HepG2 (cell line): ENCODE measurements around the gene NACC2. TPM values are rescaled to one million over a fixed set of nuclear protein-coding genes. Genes with fewer than 3 reads are reported as not detected.

Source experiments
- HNRNPK ChIP-seq: fragments of 200-400 bp; formaldehyde crosslinking; IDR thresholded peaks from 2 replicates; pipeline ENCODE4 v1.6.1; 2018; ENCODE audit warnings: low read length, low read depth, moderate library complexity, mild to moderate bottlenecking; ENCODE audit not compliant: poor library complexity, severe bottlenecking
- ZBTB42 ChIP-seq: sonication (generic); formaldehyde crosslinking; IDR thresholded peaks from 2 replicates; pipeline ENCODE4 v1.5.0; 2020; ENCODE audit warnings: mild to moderate bottlenecking, missing genetic modification reagents
- ZNF331 ChIP-seq: sonication (generic); formaldehyde crosslinking; IDR thresholded peaks from 2 replicates; pipeline ENCODE4 v1.4.0; 2020; ENCODE audit warnings: missing genetic modification reagents
- polyA plus RNA-seq, 8 experiments: library from polyadenylated mRNA; depleted of rRNA in 3 of 8; stranded (reverse) in 7 of 8; unstranded in 1 of 8; fragments of >200 nt; fragmentation: Illumina TruSeq in 4 of 8; extraction: Trizol in 4 of 8; gene quantifications; 2 replicates each; pipeline versions ENCODE4 v1.2.1 to v1.2.3, GENCODE V29; 2011 to 2016; ENCODE audit warnings: low read depth in 4 of 8, missing spikeins in 1 of 8, mixed read lengths in 1 of 8; ENCODE audit not compliant: insufficient read depth in 1 of 8
- total RNA-seq, 5 experiments: library from RNA; depleted of rRNA; stranded (reverse); fragments of >200 nt; fragmentation: Illumina TruSeq; extraction: Trizol; gene quantifications; 2 replicates each; pipeline ENCODE4 v1.2.3, GENCODE V29; 2016; ENCODE audit warnings: low read depth in 1 of 5
- TF ChIP-seq, protein P1 (sequence below): sonication (generic); formaldehyde crosslinking; IDR thresholded peaks from 2 replicates; pipeline ENCODE4 v1.4.0; 2020; ENCODE audit warnings: missing genetic modification reagents, borderline replicate concordance
- TF ChIP-seq, protein P2 (sequence below): fragments of 450-650 bp; IDR thresholded peaks from 2 replicates; pipeline ENCODE4 v1.6.1; 2016

NACC2 gene
- total and polyA plus RNA-seq, 2 of the 13 experiments (the other 11 are each of a cell fraction or from before 2014, with no cell fraction given): 5.9 to 12.3 TPM

- TF ChIP-seq ZBTB42 (no peak), HNRNPK (peak; percentile 24), ZNF331 (CRISPR knock-in tag) (no peak)
- TF ChIP-seq, protein P1, sequence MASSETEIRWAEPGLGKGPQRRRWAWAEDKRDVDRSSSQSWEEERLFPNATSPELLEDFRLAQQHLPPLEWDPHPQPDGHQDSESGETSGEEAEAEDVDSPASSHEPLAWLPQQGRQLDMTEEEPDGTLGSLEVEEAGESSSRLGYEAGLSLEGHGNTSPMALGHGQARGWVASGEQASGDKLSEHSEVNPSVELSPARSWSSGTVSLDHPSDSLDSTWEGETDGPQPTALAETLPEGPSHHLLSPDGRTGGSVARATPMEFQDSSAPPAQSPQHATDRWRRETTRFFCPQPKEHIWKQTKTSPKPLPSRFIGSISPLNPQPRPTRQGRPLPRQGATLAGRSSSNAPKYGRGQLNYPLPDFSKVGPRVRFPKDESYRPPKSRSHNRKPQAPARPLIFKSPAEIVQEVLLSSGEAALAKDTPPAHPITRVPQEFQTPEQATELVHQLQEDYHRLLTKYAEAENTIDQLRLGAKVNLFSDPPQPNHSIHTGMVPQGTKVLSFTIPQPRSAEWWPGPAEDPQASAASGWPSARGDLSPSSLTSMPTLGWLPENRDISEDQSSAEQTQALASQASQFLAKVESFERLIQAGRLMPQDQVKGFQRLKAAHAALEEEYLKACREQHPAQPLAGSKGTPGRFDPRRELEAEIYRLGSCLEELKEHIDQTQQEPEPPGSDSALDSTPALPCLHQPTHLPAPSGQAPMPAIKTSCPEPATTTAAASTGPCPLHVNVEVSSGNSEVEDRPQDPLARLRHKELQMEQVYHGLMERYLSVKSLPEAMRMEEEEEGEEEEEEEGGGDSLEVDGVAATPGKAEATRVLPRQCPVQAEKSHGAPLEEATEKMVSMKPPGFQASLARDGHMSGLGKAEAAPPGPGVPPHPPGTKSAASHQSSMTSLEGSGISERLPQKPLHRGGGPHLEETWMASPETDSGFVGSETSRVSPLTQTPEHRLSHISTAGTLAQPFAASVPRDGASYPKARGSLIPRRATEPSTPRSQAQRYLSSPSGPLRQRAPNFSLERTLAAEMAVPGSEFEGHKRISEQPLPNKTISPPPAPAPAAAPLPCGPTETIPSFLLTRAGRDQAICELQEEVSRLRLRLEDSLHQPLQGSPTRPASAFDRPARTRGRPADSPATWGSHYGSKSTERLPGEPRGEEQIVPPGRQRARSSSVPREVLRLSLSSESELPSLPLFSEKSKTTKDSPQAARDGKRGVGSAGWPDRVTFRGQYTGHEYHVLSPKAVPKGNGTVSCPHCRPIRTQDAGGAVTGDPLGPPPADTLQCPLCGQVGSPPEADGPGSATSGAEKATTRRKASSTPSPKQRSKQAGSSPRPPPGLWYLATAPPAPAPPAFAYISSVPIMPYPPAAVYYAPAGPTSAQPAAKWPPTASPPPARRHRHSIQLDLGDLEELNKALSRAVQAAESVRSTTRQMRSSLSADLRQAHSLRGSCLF (CRISPR knock-in tag): no peak
- TF ChIP-seq, protein P2, sequence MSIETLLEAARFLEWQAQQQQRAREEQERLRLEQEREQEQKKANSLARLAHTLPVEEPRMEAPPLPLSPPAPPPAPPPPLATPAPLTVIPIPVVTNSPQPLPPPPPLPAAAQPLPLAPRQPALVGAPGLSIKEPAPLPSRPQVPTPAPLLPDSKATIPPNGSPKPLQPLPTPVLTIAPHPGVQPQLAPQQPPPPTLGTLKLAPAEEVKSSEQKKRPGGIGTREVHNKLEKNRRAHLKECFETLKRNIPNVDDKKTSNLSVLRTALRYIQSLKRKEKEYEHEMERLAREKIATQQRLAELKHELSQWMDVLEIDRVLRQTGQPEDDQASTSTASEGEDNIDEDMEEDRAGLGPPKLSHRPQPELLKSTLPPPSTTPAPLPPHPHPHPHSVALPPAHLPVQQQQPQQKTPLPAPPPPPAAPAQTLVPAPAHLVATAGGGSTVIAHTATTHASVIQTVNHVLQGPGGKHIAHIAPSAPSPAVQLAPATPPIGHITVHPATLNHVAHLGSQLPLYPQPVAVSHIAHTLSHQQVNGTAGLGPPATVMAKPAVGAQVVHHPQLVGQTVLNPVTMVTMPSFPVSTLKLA: no peak
Measured at GRCh38 chr9:136133191-136133958, 38.3 kb upstream of the NACC2 start (continued).
